Measurements from ENCODE around the gene SYCE3. TPM values are rescaled to one million over a fixed set of nuclear protein-coding genes. Genes with fewer than 3 reads are reported as not detected.
A peak's percentile ranks its signal among the peaks of the same experiment; 100 is the strongest.

SYCE3 gene
- total RNA-seq, 1 experiment from 2014 or later = not detected

DNA sequence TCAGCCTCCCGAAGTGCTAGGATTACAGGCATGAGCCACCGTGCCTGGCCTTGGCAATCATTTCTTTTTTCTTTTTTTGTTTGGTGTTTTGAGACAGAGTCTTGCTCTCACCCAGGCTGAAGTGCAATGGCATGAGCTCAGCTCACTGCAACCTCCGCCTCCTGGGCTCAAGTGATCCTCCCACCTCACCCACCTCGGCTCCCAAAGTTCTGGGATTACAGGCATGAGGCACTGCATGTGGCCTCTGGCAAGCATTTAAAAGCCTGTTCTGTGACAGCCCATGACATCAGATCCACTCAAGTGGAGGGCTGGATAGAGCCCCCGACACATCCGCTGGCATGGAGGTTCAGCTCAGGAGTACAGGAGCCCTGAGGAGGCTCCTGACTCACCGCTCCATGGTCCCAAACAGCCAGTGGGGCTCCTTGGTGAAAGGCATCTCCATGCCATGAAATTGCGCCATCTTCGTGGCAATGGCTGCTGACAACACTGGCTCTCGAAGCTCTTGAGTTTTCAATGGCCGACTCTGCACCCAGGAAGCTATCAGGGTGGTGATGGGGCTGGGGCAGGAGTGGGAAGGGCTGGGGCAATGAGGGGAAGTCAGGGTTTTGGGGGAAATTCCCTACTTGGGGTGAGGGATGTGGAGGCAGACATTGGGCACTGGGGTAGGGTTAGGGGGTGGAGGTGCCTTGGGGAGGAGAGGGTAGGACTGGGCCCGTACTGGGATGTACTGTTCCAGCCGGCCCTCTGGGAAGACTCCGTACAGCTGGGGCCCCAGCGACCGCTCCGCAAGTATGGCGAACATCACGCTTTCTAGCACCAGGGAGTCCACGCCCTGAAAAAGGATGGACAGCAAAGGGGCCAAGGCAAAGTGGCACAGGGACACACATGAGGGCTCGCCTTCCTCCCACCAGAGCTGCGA is 18.6 kb upstream of the SYCE3 start:
- intact Hi-C loops (cut with micrococcal nuclease; ENCODE audit: unreplicated experiment) = no loop called here
- no peaks in the 10 kb centered on the region for H3K4me1 ChIP-seq (ENCODE audit: insufficient read depth, low read length, poor library complexity, severe bottlenecking)
- CTCF ChIA-PET = no interaction called here
- H3K27ac ChIP-seq (ENCODE audit: low read depth, low read length, poor library complexity, severe bottlenecking) = no peak overlapping the region
- TF ChIP-seq CTCF (conservative IDR thresholded peaks at IDR 0.05; ENCODE audit: low read depth, low read length) (no peak), EZH2 (IDR thresholded peaks at IDR 0.05; ENCODE audit: borderline replicate concordance, low read depth, low read length, poor library complexity, severe bottlenecking) (no peak)
- DNase-seq (ENCODE audit: low spot score) = no peak
- peak overlapping the region; percentile 74 for H3K4me3 ChIP-seq (ENCODE audit: low read depth, low read length, poor library complexity, severe bottlenecking)
- no TSS peak for BruUV-seq (replicated peaks)
- no peaks in the 10 kb centered on the region for H3K9me3 ChIP-seq (ENCODE audit: low read depth, low read length, poor library complexity, severe bottlenecking)
- POLR2A ChIA-PET (ENCODE audit: low non-redundant PET) = interaction anchor here (0.7 kb wide), 1 partner anchor 239 kb away, joined by 6 read pairs; no protein-coding TSS in a partner anchor
- H3K36me3 ChIP-seq (ENCODE audit: insufficient read depth, low read length, poor library complexity, severe bottlenecking) = no peaks in the 10 kb centered on the region
- no peaks in the 10 kb centered on the region for H3K27me3 ChIP-seq (replicated peaks; ENCODE audit: insufficient read depth, low read depth, low read length, poor library complexity)

DNA sequence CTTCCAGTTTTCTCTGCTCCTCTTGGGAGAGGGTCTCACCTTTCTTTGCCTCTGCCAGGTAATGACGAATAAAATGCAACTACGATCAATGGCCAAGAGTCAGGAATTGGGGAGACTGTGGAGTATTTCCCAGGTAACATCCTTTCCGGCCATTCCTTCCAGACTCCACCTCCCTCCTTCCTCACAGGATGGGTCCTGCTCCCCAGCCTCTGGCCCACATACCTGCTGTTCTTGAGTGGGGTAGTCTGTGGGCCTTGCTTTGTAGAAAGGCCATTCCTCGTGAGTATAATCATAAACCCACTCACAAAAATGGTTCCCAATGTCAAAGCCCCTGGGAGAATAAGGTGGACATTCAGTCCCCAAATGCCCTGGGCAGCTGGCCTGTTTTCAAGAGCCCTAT is 17.0 kb upstream of the SYCE3 start:
- ChIA-PET POLR2A (ENCODE audit: low non-redundant PET) (no interaction called here), CTCF (no interaction called here)
- Histone ChIP-seq H3K36me3 (ENCODE audit: insufficient read depth, low read length, poor library complexity, severe bottlenecking) (no peaks in the 10 kb centered on the region), H3K27ac (ENCODE audit: low read depth, low read length, poor library complexity, severe bottlenecking) (no peak overlapping the region), H3K4me1 (ENCODE audit: insufficient read depth, low read length, poor library complexity, severe bottlenecking) (no peaks in the 10 kb centered on the region), H3K27me3 (replicated peaks; ENCODE audit: insufficient read depth, low read depth, low read length, poor library complexity) (no peaks in the 10 kb centered on the region), H3K4me3 (ENCODE audit: low read depth, low read length, poor library complexity, severe bottlenecking) (no peak overlapping the region), H3K9me3 (ENCODE audit: low read depth, low read length, poor library complexity, severe bottlenecking) (no peaks in the 10 kb centered on the region)
- TF ChIP-seq EZH2 (IDR thresholded peaks at IDR 0.05; ENCODE audit: borderline replicate concordance, low read depth, low read length, poor library complexity, severe bottlenecking) (no peak), CTCF (conservative IDR thresholded peaks at IDR 0.05; ENCODE audit: low read depth, low read length) (no peak)
- no TSS peak for BruUV-seq (replicated peaks)
- intact Hi-C loops (cut with micrococcal nuclease; ENCODE audit: unreplicated experiment) = no loop called here
- no peak for DNase-seq (ENCODE audit: low spot score)

DNA sequence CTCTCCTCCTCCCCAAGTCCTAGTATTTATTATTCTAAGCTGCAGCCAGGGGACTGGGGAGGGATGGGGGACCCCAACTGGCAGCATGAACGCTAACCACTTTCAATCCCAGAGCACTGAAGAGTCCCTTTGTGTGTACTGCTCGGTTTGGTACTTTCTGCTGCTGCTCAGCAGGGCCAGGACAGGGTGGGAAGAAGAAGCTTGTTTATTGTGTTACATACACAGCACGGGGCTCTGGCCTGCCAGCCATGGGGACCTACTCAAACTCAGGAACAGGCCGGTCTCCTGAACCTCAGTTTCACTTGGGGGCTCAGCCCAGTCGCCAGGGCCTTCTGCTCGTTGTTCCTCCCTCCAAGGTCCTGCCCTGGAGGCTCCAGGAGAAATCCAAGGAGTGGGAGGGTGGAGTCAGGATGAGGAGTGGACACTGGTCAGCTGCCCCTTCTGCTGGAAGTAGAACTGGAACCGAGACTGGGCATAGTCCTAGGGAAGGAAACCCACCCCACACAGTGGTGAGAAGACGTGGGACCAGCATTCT is 16.1 kb upstream of the SYCE3 start:
- H3K4me3 ChIP-seq (ENCODE audit: low read depth, low read length, poor library complexity, severe bottlenecking) = no peak overlapping the region
- no peak overlapping the region for H3K27ac ChIP-seq (ENCODE audit: low read depth, low read length, poor library complexity, severe bottlenecking)
- ChIA-PET POLR2A (ENCODE audit: low non-redundant PET) (no interaction called here), CTCF (interaction anchor here (0.9 kb wide), 1 partner anchor 49 kb away, joined by 5 read pairs; the partner anchor contains the start of gene ARSA)
- no peak for TF ChIP-seq EZH2 (IDR thresholded peaks at IDR 0.05; ENCODE audit: borderline replicate concordance, low read depth, low read length, poor library complexity, severe bottlenecking)
- no peak for TF ChIP-seq CTCF (conservative IDR thresholded peaks at IDR 0.05; ENCODE audit: low read depth, low read length)
- no peaks in the 10 kb centered on the region for H3K4me1 ChIP-seq (ENCODE audit: insufficient read depth, low read length, poor library complexity, severe bottlenecking)
- no peaks in the 10 kb centered on the region for H3K9me3 ChIP-seq (ENCODE audit: low read depth, low read length, poor library complexity, severe bottlenecking)
- no peaks in the 10 kb centered on the region for H3K27me3 ChIP-seq (replicated peaks; ENCODE audit: insufficient read depth, low read depth, low read length, poor library complexity)
- intact Hi-C loops (cut with micrococcal nuclease; ENCODE audit: unreplicated experiment) = no loop called here
- DNase-seq (ENCODE audit: low spot score) = no peak
- no TSS peak for BruUV-seq (replicated peaks)
- no peaks in the 10 kb centered on the region for H3K36me3 ChIP-seq (ENCODE audit: insufficient read depth, low read length, poor library complexity, severe bottlenecking)
